Thyroid gland (tissue), 4 donors: ENCODE measurements around the gene IL4R.

Experiments used
- POLR2A ChIP-seq, 2 donors: fragments of 450-650 bp; IDR thresholded peaks; one replicate each; pipeline ENCODE4 v1.6.1; 2017; ENCODE audit warnings: antibody characterized with exemption in 2 of 2, mild to moderate bottlenecking in 2 of 2, moderate library complexity in 1 of 2
- TF ChIP-seq, protein P1 (sequence below), 6 experiments: fragments of 200-600 bp in 3 of 6; fragments of 450-650 bp in 3 of 6; sonication (generic) in 3 of 6; IDR thresholded peaks; one replicate each; pipeline ENCODE4 v1.5.1; 2016 to 2019; ENCODE audit warnings: antibody characterized with exemption in 6 of 6, mild to moderate bottlenecking in 2 of 6, inconsistent platforms in 1 of 6, moderate library complexity in 1 of 6

GRCh38 chr16:27317320-27317719 is 3.5 kb downstream of the IL4R start:
- TF ChIP-seq, protein P1, sequence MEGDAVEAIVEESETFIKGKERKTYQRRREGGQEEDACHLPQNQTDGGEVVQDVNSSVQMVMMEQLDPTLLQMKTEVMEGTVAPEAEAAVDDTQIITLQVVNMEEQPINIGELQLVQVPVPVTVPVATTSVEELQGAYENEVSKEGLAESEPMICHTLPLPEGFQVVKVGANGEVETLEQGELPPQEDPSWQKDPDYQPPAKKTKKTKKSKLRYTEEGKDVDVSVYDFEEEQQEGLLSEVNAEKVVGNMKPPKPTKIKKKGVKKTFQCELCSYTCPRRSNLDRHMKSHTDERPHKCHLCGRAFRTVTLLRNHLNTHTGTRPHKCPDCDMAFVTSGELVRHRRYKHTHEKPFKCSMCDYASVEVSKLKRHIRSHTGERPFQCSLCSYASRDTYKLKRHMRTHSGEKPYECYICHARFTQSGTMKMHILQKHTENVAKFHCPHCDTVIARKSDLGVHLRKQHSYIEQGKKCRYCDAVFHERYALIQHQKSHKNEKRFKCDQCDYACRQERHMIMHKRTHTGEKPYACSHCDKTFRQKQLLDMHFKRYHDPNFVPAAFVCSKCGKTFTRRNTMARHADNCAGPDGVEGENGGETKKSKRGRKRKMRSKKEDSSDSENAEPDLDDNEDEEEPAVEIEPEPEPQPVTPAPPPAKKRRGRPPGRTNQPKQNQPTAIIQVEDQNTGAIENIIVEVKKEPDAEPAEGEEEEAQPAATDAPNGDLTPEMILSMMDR (IDR thresholded peaks at IDR 0.05) = no peak
- TF ChIP-seq POLR2A (IDR thresholded peaks at IDR 0.05) = no peak
